Measurements from ENCODE around the gene ST6GALNAC2.

ST6GALNAC2 gene

DNA sequence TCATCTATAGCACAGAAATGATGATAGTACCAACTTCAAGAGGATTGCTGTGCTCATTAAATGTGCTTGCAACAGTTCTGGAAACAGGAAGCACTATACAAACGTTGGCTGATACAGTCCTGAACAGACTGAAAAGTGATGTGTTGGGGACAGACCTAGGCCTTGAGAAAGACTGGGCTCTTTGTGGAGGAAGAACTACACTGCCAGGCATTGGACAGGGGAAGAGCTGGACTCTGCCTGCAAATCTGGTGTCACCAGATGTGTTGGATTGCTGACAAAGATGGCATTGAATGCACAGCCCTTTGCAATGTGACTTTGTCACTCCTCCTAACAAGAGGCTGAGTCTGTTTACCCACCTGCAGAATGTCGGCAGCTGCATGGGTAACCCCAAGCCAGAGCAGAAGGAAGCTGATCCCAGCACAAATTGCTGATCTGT is 12.4 kb upstream of the ST6GALNAC2 start:
- TF ChIP-seq, protein P1, sequence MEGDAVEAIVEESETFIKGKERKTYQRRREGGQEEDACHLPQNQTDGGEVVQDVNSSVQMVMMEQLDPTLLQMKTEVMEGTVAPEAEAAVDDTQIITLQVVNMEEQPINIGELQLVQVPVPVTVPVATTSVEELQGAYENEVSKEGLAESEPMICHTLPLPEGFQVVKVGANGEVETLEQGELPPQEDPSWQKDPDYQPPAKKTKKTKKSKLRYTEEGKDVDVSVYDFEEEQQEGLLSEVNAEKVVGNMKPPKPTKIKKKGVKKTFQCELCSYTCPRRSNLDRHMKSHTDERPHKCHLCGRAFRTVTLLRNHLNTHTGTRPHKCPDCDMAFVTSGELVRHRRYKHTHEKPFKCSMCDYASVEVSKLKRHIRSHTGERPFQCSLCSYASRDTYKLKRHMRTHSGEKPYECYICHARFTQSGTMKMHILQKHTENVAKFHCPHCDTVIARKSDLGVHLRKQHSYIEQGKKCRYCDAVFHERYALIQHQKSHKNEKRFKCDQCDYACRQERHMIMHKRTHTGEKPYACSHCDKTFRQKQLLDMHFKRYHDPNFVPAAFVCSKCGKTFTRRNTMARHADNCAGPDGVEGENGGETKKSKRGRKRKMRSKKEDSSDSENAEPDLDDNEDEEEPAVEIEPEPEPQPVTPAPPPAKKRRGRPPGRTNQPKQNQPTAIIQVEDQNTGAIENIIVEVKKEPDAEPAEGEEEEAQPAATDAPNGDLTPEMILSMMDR (conservative IDR thresholded peaks at IDR 0.05; ENCODE audit: low read depth) = no peak
- POLR2A ChIA-PET (ENCODE audit: low non-redundant PET) = no interaction called here
- CTCF ChIA-PET = interaction anchor here (0.5 to 5.3 kb wide), 4 partner anchors 12 to 75 kb away, joined by 3 to 28 read pairs (median 8); partner anchors contain the start of gene ST6GALNAC2
- no peak for DNase-seq (ENCODE audit: low spot score)
- H3K27ac ChIP-seq = peak overlapping the region; percentile 79

DNA sequence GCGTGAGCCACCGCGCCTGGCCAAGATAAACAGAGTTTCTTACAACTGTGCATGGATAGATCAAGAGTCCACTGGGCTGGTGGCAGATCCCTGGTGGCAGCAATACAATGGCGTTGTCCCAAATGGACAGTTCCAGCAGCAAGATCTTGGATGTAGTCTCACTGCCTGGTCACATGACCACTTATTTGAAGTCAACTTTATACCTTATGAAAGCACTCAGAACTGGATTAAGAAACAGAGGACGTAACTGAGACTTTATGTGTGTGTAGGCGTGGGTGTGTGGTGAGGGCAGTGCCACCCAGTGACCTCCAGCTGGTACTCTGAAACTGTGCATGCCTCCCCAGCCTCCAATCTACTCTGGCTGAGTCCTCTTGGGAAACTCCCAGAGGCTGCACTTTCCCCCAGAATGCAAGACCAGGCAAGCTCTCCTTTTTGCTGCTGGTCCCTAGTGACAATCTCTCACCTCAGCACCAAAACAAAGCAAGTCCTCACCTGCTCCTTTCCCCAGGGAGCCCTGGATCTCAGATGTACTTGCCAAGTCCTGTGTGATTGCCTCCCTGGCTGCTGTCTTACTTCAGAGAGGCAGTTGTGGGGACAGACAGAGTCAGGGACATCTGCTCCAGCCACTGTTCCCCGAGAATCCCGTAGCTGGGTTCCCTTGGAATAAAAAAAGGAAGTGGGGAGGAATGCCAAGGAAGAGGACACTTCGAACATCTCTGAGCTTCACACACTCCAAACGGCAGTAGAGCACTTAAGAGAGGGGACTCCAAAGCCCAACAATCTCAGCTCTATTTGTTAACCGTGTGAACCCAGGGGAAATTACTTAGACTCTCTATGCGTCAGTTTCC is 11.7 kb upstream of the ST6GALNAC2 start:
- DNase-seq (ENCODE audit: low spot score) = peak; percentile 91
- CTCF ChIA-PET = interaction anchor here (1.1 to 5.3 kb wide), 4 partner anchors 11 to 74 kb away, joined by 3 to 28 read pairs (median 8); partner anchors contain the start of gene ST6GALNAC2
- peak overlapping the region; percentile 79 for H3K27ac ChIP-seq
- TF ChIP-seq, protein P1 (conservative IDR thresholded peaks at IDR 0.05; ENCODE audit: low read depth) = no peak
- POLR2A ChIA-PET (ENCODE audit: low non-redundant PET) = no interaction called here

DNA sequence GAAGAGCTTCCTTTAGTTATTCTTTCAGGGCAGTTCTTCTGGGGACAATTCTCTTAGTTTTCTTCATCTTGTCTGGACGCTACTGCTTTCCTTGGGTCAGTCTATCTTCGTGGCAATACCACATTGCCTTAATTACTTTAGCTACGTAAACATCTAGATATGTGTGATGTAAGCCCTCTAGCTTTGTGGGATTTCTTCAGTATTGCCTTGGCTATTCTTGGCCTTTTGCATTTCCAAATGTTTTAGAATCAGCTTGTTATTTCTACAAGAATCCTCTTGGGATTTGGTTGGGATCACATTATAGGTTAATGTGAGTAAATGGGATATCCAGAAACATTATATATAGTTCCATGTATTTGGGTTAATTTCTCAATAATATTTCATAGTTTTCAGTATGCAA is 9.0 kb upstream of the ST6GALNAC2 start:
- TF ChIP-seq, protein P1 (conservative IDR thresholded peaks at IDR 0.05; ENCODE audit: low read depth) = no peak
- DNase-seq (ENCODE audit: low spot score) = no peak
- no peak overlapping the region for H3K27ac ChIP-seq
- ChIA-PET CTCF (interaction anchor here (1.1 to 2.1 kb wide), 3 partner anchors 29 to 48 kb away, joined by 3 to 12 read pairs (median 8); no protein-coding TSS in a partner anchor), POLR2A (ENCODE audit: low non-redundant PET) (no interaction called here)

DNA sequence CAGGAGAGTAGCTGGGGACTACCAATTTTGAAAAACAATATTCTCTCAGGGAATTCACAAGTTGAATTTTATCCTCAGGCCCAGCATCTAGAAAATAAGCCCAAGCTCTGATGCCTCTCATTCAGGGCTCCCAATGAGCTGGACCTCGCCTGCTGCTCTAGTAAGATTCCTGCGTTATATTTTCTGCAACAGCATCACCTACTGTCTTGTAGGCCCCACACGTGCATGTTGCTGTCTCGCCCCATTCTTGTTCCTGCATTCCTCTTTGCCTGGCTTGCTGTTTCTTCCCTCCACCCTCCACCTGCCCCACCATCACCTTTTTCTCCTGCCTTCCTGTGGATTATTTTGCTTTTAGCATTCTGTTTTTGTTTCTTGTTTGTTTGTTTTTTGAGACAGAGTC is 8.3 kb upstream of the ST6GALNAC2 start:
- ChIA-PET POLR2A (ENCODE audit: low non-redundant PET) (no interaction called here), CTCF (interaction anchor here (0.7 to 2.1 kb wide), 4 partner anchors 16 to 35 kb away, joined by 4 to 12 read pairs (median 7); no protein-coding TSS in a partner anchor)
- peak overlapping the region; percentile 20; the same call in 1 of the 2 replicates for H3K27ac ChIP-seq
- TF ChIP-seq, protein P1 (conservative IDR thresholded peaks at IDR 0.05; ENCODE audit: low read depth) = no peak
- no peak for DNase-seq (ENCODE audit: low spot score)

DNA sequence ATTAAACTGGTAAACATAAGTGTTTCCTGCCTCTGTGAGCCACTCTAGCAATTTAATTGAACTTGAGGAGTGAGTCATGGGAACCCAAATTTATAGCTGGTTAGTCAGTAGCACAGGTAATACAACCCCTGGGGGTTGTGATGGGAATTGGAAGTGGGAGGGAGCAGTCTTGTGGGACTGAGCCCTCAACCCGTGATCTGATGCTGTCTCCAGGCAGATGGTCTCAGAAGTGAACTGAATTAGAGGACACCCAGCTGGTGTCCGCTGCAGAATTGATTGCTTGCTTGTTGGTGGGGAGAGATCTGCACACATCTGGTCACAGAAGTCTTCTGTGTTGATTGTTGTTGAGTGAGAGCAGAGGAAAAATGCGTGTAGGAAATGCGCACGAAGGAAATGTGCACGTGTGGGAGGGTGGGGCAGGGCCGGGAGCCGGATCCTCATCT is 7.7 kb upstream of the ST6GALNAC2 start:
- CTCF ChIA-PET = interaction anchor here (0.6 to 2.1 kb wide), 6 partner anchors 8 to 61 kb away, joined by 3 to 12 read pairs (median 6); partner anchors contain the start of gene ST6GALNAC2
- POLR2A ChIA-PET (ENCODE audit: low non-redundant PET) = no interaction called here
- DNase-seq (ENCODE audit: low spot score) = peak; percentile 83
- H3K27ac ChIP-seq = peak overlapping the region; percentile 20; the same call in 1 of the 2 replicates
- TF ChIP-seq, protein P1 (conservative IDR thresholded peaks at IDR 0.05; ENCODE audit: low read depth) = no peak

DNA sequence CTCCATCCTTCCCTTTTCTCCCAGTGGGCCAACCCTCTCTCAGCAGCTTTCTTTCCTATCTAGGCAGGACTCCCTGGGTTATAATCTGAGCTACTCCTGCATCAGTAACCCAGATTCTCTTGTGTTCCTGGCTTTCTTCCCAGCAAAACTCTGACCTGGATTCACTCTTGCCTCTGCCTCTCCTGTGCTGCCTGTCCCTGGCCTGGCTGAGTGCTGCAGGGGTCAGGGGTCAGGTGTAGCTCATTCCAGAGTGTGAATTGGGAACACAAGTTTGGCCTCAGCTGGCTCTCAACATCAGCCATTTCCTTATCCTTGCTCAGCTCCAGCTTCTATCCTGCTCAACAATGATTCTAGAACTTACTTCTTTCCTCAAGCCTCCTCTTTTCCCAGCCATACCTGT is 2.5 kb upstream of the ST6GALNAC2 start:
- TF ChIP-seq, protein P1 (conservative IDR thresholded peaks at IDR 0.05; ENCODE audit: low read depth) = no peak
- CTCF ChIA-PET = interaction anchor here (0.6 to 3.7 kb wide), 2 partner anchors 66 to 656 kb away, joined by 3 to 26 read pairs; no protein-coding TSS in a partner anchor
- no peak for DNase-seq (ENCODE audit: low spot score)
- POLR2A ChIA-PET (ENCODE audit: low non-redundant PET) = no interaction called here
- peak overlapping the region; percentile 42 for H3K27ac ChIP-seq

Measured in RWPE1 (cell line).